Mammary epithelial cell (primary cell): Measurements from ENCODE around the gene ARMC10.
"Not testable (repeated sequence)": the region's sequence is repeated elsewhere in the genome, so short reads cannot be mapped to it uniquely, and the experiment has no call there.

Source experiments
- EZH2 ChIP-seq: IDR thresholded peaks from 2 replicates; pipeline ENCODE4 v1.6.1; 2012; ENCODE audit warnings: low read length, inconsistent platforms, borderline replicate concordance
- TF ChIP-seq, protein P1 (sequence below), 2 donors: IDR thresholded peaks in 1 of 2; conservative IDR thresholded peaks in 1 of 2; 2 replicates each; pipeline ENCODE4 v1.5.1; 2011 to 2012; ENCODE audit warnings: inconsistent platforms in 2 of 2, low read length in 2 of 2, mild to moderate bottlenecking in 2 of 2, control low read depth in 1 of 2, low read depth in 1 of 2; ENCODE audit not compliant: insufficient read depth in 1 of 2; ENCODE audit errors: extremely low read depth in 1 of 2

DNA sequence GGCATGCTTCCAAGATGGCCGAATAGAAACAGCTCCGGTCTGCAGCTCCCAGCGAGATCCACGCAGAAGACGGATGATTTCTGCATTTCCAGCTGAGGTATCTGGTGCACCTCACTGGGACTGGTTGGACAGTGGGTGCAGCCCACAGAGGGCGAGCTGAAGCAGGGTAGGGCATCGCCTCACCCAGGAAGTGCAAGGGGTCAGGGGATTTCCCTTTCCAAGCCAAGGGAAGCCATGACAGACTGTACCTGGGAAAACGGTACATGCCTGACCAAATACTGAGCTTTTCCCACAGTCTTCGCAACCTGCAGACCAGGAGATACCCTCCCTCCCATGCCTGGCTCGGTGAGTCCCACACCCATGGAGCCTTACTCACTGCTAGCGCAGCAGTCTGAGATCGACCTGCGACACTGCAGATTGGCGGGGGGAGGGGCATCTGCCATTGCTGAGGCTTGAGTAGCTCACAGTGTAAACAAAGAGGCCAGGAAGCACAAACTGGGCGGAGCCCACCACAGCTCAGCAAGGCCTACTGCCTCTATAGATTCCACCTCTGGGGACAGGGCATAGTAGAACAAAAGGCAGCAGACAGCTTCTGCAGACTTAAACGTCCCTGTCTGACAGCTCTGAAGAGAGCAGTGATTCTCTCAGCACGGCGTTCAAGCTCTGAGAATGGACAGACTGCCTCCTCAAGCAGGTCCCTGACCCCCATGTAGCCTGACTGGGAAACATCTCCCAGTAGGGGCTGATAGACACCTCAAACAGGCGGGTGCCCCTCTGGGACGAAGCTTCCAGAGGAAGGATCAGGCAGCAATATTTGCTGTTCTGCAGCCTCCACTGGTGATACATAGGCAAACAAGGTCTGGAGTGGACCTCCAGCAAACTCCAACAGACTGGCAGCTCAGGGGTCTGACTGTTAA, 36.9 kb upstream of the ARMC10 start:
- TF ChIP-seq, protein P1, sequence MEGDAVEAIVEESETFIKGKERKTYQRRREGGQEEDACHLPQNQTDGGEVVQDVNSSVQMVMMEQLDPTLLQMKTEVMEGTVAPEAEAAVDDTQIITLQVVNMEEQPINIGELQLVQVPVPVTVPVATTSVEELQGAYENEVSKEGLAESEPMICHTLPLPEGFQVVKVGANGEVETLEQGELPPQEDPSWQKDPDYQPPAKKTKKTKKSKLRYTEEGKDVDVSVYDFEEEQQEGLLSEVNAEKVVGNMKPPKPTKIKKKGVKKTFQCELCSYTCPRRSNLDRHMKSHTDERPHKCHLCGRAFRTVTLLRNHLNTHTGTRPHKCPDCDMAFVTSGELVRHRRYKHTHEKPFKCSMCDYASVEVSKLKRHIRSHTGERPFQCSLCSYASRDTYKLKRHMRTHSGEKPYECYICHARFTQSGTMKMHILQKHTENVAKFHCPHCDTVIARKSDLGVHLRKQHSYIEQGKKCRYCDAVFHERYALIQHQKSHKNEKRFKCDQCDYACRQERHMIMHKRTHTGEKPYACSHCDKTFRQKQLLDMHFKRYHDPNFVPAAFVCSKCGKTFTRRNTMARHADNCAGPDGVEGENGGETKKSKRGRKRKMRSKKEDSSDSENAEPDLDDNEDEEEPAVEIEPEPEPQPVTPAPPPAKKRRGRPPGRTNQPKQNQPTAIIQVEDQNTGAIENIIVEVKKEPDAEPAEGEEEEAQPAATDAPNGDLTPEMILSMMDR (conservative IDR thresholded peaks at IDR 0.05 in 1 of 2, IDR thresholded peaks at IDR 0.05 in 1 of 2; ENCODE audit: extremely low read depth in 1 of 2, insufficient read depth in 1 of 2, low read depth in 1 of 2, low read length in 2 of 2): not testable (repeated sequence)
- not testable (repeated sequence) for TF ChIP-seq EZH2
